IMR-90 (cell line): ENCODE measurements around the gene KLF12.

ENCODE experiments used
- BHLHE40 ChIP-seq: fragments of 150-350 bp; IDR thresholded peaks from 2 replicates; pipeline ENCODE4 v1.6.1; 2016; ENCODE audit warnings: mild to moderate bottlenecking, low read depth, low read length
- CEBPB ChIP-seq: IDR thresholded peaks from 2 replicates; pipeline ENCODE4 v1.6.1; 2012; ENCODE audit warnings: low read depth, low read length, improper control_type of control experiment
- CTCF ChIP-seq: conservative IDR thresholded peaks from 2 replicates; pipeline ENCODE4 v1.5.1; 2012; ENCODE audit warnings: mild to moderate bottlenecking, low read depth, low read length, improper control_type of control experiment
- FOS ChIP-seq: fragments of 150-350 bp; IDR thresholded peaks from 2 replicates; pipeline ENCODE4 v1.6.1; 2016; ENCODE audit warnings: low read depth, low read length
- MAFK ChIP-seq: IDR thresholded peaks from 2 replicates; pipeline ENCODE4 v1.6.1; 2012; ENCODE audit warnings: low read depth, low read length, improper control_type of control experiment
- NFE2L2 ChIP-seq: fragments of 150-350 bp; IDR thresholded peaks from 2 replicates; pipeline ENCODE4 v1.6.1; 2016; ENCODE audit warnings: low read depth, mild to moderate bottlenecking, low read length
- POLR2A ChIP-seq: IDR thresholded peaks from 2 replicates; pipeline ENCODE4 v1.6.1; 2012; ENCODE audit warnings: mild to moderate bottlenecking, low read depth, low read length
- SMC3 ChIP-seq: fragments of 150-350 bp; IDR thresholded peaks from 2 replicates; pipeline ENCODE4 v1.6.1; 2016; ENCODE audit warnings: low read depth, mild to moderate bottlenecking, antibody characterized with exemption, low read length, moderate library complexity
- USF2 ChIP-seq: fragments of 150-350 bp; IDR thresholded peaks from 2 replicates; pipeline ENCODE4 v1.6.1; 2017; ENCODE audit warnings: mild to moderate bottlenecking, antibody characterized with exemption, low read length, low read depth

GRCh38 chr13:74103196-74103595, 31.0 kb downstream of the KLF12 start:
- TF ChIP-seq FOS (no peak), CTCF (no peak), POLR2A (no peak), NFE2L2 (no peak), MAFK (no peak), USF2 (no peak), SMC3 (no peak), CEBPB (no peak), BHLHE40 (no peak)
